ENCODE data around the gene TRPM5.

DNA sequence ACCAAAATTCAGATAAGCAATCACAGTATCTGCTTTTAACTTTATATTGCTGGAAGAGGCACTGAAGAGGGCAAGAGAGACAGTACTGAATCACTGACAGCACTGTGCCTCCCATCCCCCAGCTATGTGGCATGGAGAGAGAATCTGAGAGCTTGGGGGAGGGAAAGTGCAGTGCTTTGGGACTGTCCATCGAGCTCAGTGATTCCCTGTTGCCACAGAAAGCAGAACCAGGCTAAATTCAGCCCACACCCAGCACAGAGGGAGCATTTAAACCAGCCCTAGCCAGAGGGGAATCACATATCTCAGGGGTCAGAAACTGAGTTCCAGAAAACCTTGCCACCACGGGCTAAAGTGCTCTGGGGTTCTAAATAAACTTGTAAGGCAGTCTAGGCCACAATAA is 44.8 kb upstream of the TRPM5 start:
- TF ChIP-seq, protein P1, sequence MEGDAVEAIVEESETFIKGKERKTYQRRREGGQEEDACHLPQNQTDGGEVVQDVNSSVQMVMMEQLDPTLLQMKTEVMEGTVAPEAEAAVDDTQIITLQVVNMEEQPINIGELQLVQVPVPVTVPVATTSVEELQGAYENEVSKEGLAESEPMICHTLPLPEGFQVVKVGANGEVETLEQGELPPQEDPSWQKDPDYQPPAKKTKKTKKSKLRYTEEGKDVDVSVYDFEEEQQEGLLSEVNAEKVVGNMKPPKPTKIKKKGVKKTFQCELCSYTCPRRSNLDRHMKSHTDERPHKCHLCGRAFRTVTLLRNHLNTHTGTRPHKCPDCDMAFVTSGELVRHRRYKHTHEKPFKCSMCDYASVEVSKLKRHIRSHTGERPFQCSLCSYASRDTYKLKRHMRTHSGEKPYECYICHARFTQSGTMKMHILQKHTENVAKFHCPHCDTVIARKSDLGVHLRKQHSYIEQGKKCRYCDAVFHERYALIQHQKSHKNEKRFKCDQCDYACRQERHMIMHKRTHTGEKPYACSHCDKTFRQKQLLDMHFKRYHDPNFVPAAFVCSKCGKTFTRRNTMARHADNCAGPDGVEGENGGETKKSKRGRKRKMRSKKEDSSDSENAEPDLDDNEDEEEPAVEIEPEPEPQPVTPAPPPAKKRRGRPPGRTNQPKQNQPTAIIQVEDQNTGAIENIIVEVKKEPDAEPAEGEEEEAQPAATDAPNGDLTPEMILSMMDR (IDR thresholded peaks at IDR 0.05; ENCODE audit: control extremely low read depth in 1 of 3, insufficient read depth in 1 of 3, low read depth in 1 of 3, low read length in 3 of 3) = no peak
- no peak for TF ChIP-seq EP300 (IDR thresholded peaks at IDR 0.05; ENCODE audit: borderline replicate concordance in 1 of 2, low read depth in 2 of 2, low read length in 2 of 2)

Data from H1 (cell line).